HG03442 (cell line): ENCODE data around the gene AKAP13.

Experiments used
- ATAC-seq: cut with Tn5 transposase; IDR thresholded peaks from one replicate; pipeline ENCODE4 v1.9.1; 2021; ENCODE audit warnings: mild to moderate bottlenecking, moderate library complexity; ENCODE audit not compliant: unreplicated experiment

AKAP13 gene

DNA sequence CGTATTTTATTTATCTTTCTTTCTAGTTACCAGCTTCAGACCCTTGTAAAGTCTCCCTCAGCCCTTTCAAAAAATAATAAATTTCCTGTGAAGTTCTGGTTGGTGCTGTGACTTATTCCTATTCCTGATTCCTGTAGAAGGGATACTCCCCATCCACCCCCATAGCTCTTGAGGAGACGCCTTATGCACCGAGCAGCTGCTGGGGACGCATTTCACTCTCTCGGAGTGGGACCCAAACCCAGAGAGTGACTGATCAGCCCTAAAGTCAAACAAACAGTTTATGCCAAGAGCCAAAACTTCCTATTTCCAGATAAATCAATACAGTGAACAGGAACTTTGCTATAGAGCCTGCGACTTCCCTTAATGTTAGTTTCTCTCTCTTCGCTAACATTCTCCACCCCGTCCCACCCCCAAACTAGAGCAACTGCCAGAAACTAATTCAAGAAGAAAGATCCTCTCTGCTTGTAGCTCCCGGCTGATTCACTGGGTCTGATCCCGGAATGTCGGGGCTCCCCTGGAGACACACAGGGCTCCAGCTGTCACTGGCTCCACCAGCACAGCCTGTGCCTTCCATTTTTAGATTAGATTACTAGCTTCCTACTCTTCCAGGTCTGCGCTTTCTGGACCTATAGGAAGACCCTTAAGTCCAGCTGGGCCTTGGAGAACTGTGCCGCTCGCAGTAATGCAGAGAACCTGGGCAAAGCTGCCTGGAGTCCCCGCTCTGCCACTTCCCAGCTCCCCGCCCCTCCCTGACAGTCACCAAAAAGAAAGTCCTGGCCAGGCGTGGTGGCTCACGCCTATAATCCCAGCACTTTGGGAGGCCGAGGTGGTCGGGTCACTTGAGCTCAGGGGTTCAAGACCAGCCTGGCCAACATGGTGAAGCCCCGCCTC is 369.1 kb downstream of the AKAP13 start:
- no peak for ATAC-seq

DNA sequence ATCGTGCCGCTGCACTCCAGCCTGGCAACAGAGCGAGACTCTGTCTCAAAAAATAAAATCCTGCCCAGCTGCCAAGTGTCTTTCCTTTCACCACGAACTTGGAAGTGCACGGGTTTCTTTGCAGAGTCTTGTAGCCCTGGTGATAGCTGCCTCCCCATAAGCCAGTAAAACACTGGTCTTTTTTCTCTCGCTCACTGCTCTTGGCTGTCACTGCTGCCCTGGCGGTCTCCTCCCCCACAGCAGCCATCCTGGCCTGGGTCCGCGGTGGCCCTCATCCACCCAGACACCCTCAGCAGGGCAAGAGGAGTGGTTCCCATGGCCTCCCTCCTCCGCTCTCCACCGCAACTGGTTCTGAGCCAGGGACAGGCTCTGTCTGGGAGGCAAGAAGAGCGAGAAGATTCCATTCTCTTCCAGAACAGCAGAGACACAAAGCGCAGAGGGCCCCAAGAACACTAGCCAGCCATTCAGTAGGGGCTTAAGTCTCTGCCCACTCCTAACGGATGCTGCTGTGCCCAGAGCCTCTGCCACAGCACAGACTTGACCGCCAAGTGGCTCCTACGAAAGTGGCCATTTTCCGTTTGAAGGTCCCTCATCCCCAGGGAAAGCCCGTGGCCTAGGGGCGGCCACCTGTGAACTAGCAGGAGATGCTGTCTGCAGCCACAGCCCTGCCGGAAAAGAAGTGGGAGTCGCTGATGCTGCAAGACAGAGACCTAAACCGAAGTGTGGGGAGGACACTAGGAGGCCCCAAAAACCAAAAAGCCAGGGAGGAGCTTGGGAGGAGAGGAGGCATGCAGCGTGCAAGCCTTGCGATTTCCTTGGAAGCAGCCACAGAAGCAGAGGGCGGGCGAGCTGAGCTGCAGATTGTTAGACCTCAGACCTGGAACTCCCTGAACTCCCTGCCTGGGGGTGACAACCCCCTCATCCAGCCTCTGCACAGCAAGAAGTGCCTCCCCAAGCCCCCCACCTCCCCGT is 370.2 kb downstream of the AKAP13 start:
- no peak for ATAC-seq

DNA sequence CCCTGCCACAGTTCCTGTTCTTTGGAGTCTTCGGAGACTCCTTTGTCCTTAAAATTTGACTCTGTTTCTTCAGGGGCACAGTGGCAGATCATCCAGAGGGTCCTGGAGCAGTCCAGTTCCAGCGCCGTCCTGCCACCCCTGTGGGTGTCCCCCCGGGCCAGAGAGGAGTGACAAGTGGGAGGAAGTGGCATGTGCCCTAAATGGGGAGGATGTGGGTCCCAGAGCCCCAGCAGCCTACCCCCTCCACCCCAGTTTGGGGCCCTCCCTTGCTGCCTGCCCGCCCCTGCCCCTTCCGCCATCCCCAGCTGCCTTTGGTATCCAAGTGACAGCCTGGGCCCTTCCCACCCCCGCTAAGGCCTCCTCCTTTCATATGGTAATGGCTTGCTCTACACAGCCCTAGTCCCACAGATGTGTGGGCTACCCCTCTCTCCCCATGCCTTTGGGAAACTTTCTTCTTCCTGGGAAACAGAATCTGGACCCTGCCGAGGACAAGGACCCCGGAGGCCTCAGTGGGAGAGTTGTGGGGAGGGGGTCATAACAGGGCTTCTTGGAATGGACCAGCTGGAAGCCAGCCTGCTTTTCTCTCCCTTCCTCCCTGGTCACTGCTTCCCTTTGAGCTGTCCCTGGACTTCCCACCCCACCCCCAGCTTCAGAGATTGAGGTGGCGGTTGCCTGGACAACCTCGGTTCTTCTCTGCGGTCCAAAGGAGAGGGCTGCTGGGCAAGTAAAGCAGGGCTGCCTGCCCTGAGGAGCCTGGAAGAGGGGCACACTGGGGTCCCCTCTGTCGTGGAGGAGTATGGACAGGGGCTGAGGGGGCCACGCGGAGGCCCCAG is 371.1 kb downstream of the AKAP13 start:
- no peak for ATAC-seq

DNA sequence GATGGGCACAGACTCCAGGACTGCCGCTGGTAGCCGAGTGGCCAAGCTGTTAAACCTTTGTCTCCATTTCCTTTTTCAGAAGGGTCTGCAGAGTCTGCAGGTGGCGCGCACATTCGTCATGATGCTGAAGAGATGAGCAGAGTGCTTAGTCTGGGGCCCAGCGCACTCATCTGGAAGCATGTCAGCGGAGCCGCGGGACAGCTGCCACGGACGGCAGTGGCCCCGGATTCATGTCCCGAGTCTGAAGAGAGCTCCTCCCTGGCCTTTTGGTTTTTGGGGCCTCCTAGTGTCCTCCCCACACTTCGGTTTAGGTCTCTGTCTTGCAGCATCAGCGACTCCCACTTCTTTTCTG is 371.7 kb downstream of the AKAP13 start:
- no peak for ATAC-seq

DNA sequence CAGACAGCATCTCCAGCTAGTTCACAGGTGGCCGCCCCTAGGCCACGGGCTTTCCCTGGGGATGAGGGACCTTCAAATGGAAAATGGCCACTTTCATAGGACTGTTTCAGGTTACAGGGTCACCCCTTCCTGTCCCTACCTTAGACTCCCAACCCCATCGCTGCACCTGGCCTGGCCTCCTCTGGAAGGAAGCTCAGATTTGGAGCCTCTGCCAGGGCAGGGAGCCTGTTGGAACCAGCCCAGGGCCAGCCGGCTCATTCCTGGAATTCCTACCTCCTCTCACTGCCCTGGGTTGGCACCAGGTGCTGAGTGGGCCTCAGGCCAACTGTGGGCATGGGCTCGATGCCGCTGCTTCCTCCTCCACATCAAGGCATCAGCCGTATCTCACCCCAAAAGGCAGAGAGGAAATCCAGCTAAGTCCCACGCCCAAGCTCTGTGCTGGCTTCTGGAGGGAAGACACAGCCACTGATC is 372.1 kb downstream of the AKAP13 start:
- no peak for ATAC-seq

DNA sequence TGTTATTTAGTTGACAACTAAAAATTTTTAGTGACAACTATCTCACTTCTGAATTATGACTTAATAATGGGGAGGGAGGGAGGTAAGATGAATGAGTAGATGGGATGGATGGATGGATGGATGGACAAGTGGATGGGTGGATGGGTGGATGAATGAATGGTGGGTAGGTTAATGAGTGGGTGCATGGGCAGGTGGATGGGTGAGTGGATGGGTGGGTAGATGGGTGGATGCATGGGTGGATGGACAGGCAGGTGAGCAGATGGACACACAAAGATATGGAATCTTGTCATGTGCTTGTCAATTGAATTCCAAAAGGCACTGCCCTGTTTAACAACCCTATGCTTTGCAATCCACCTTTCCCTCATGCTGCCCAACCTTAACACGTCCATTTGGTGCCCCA is 372.9 kb downstream of the AKAP13 start:
- no peak for ATAC-seq

DNA sequence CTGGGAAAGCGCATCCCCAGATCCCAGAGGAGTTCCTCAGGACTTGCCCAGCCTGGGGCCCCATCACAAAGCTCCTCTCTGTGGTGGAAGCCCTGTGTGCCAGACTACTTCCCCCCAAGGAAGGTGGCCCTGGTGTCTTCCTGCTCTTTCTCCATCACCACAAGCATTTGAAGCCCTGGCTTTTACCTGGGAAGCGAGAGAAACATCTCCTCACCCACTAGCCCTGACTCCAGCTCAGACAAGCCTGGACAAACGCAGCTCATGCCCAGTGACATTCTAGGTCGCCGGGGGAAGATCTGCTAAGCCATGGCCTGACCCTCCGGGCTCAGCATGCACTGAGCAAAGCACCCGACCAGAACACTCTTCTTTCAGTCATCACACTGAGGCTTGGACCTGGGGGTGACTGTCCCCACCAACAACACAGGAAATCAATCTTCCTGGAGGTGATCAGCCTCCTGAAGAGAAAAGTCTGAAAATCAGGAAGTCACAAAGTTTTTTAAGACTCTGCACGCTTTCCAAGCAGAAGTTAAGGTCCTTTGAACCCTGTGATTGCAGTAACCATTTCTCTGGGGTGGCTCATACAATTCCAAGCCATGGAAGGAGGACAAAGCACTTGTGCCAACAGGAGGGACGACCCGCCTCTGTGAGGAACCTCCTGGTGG is 373.5 kb downstream of the AKAP13 start:
- ATAC-seq, result no peak

DNA sequence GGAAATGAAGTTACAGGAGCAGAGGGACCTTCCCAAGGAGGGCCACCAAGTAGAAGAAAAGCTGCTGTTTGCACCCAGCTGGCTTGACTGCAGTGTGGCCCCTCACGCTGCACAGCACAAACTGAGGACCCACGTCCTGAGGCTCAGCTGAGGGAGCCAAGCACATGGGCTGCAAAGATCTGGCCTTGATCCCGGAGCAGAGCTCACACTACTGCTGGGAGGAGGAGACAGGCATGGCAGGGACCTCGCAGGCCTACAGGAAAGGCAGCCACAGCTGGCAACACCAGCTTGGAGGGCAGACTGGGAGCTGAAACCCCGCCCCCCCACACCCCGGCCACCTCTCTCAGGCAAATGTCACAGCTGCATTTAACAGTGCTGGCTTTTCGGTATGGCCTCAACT is 374.6 kb downstream of the AKAP13 start:
- no peak for ATAC-seq

DNA sequence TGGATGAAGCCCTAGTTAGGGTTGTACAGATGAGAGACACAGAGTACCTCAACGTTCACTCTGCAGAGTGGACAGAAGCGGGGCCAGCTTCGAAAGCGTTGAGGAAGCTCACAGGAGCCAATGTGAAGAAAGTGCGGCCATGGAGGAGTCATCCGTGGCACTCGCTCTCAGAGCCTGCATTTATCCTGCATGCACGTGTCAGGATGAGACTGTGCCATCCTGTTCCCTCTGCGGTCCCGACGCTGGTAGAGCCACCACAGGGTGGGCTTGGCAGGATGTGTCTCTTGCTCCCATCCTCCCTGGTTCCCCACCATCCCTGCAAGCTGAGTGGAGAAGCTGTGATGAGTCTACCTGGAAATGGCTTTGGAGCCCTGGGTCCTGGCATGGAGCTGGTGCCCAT is 375.1 kb downstream of the AKAP13 start:
- no peak for ATAC-seq

DNA sequence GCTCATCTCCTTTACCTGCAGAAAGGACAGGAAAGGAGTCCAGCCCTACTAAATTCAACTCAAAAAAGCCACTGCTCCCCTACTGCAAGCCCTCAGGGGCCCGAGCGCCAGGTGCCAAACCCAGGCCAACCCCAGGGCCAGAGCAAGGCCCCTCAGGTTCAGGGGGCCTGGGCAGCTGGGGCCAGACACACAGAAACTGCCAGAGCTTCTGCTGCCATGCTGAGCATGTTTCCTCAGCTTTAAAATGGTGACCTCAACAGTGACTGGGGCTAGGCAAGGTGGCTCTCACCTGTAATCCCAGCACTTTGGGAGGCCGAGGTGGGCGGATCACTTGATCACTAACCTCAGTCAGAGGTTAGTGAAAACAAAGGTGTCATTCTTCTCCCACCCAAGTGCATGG is 375.5 kb downstream of the AKAP13 start:
- ATAC-seq, result no peak

DNA sequence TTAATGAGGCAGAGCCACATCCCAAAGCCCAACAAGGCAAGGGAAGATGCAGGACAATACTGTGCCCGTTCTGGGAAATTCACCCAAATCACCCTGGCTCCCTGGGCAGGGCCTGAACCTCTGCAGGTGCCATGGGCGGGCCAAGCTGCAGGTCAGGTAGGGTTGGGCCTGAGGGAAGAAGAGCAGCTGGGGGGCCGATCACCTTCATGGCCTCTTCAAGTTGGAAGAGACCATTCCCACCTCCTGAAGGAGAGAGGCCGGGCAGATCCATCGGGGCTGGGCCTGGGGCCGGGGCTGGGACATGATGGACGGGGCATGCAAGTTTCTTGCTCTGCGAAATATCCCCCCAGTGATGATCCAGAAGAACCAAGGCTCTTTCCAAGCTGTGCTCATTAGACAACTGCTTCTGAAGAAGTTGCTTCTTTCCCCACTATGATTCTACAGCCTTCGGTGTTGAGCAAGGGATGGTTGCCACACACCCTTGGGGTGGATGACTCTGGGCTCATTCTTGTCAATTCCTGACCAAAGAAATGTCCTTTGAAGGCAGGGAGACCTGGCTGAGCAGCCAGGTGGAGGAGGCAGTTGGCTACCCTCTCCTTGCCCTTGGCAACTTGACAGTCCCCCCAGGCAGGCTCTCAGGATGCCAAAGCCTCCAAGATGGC is 376.1 kb downstream of the AKAP13 start:
- no peak for ATAC-seq

DNA sequence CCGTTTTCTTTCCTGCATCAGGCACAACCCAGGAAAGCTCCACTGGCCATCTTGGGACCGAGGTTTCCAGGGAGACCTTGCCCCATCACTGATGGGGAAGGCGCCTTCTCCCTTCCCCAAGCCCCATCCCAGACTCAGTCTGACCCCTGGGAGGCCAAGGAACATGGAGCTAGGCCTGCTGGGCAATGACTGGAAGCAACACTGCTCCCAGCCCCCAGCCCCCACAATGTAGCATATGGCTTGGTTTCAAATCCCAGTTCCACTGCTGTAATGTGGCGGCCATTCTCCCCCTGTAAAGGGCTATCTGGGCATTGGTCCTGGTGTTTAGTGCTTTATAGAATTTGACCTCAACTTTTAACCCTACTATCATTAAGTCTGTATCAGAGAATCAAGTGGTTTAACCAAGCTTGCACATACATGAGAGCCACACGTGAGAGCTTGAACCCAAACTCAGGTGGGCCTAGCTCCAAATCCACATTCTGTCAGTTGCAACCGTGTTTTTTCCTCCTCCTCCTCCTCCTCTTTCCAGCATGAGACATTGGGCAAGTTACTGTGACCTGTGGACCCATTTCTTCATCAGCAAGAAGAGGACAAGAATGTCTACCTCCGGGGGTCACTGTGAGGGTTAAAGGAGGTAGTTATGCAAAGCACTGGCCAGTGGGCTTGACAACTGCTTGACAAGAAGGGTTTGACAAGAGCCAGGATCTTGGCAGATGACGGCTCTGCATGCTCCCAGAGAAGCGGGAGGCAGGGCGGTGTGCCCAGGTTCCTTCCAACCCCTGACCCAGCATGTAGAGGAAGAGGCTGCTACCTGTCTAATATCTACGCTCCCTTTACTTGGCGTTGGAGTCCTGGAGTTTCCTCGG is 376.9 kb downstream of the AKAP13 start:
- ATAC-seq, result no peak

DNA sequence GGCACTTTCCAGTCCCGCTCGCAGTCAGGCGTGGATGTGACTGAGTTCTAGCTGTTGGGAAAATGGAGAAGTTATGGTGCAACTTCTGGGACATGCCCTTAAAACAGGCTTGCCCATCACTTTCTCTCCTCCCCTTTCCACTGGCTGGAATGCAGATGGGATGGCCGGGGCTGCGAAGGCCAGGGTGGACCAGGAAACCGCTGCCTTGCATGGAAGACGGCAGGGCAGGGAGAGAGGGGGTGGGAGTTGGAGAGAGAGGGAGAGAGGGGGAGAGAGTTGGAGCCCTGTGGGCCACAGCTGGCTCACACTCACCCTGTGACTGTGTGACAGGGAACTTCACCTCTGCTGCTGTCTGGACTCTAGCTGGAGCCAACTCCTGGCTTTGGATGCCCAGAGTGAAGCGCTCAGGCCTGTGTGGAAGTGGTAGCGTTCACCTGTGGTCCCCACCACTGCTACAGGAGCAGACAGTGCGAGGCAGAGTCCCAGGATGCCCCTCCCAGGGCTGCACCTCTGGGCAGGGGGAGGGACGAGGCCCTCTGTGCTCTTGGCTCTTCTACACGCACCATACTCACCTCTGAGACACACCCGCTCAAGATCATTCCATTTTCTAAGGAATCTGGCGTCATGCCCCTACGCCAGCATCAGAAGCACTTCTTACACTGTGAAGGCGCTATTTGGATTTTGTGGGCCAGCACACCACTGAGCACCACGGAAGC is 377.7 kb downstream of the AKAP13 start:
- ATAC-seq, result no peak

DNA sequence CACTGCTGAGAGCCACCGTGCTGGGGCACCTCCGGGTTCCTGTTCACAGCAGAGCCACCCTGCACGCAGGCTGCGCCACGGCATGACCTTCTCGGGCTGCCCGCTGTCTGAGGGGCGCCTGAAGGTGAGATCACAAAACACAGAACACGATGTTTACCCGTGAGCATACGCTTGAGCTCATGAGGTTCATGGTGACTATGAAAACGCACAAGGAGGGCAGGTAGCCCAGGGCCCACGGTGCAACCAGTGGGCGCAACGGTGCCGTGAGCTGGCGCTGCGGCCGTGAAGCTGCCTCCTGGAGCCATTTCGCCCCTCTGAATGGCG is 378.2 kb downstream of the AKAP13 start:
- no peak for ATAC-seq

DNA sequence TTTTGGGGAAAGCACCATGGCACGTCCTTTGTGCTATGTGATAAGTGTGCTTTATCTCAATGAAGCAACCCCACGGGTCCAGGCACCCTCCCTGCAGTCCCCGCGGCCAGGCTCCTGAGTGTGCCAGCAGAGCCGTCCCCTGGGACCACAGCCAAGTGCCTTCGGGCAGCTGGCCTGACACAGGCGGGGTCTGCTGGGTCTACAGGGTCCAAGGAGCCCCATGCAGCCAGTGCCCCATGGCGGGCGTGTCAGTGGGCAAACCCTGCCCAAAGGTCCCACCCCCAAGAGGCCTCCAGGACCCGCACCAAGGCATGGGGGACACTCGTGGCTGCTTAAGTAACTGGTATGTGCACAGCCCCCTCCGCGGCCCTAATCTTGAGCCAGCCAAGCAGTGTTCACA is 379.0 kb downstream of the AKAP13 start:
- ATAC-seq, result no peak

DNA sequence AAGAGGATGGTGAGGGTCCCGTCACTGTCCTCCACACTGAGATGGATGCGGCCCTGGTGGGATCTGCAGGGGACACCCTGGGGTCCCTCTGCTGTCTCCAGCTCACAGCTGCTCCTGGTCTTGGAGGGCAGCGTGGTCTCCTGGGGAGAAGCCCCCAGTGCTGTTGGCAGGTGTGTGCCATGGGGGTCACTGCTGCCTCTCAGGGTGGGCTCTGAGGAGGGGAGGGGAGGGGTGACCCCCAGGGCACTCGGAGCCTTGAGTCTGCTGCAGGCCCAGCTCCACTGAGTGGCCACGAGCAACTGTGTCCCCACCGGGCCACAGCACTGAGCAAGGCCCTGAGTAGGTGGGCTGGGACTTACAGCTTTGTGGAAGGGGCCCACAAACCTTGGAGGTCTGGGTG is 379.6 kb downstream of the AKAP13 start:
- ATAC-seq, result no peak

DNA sequence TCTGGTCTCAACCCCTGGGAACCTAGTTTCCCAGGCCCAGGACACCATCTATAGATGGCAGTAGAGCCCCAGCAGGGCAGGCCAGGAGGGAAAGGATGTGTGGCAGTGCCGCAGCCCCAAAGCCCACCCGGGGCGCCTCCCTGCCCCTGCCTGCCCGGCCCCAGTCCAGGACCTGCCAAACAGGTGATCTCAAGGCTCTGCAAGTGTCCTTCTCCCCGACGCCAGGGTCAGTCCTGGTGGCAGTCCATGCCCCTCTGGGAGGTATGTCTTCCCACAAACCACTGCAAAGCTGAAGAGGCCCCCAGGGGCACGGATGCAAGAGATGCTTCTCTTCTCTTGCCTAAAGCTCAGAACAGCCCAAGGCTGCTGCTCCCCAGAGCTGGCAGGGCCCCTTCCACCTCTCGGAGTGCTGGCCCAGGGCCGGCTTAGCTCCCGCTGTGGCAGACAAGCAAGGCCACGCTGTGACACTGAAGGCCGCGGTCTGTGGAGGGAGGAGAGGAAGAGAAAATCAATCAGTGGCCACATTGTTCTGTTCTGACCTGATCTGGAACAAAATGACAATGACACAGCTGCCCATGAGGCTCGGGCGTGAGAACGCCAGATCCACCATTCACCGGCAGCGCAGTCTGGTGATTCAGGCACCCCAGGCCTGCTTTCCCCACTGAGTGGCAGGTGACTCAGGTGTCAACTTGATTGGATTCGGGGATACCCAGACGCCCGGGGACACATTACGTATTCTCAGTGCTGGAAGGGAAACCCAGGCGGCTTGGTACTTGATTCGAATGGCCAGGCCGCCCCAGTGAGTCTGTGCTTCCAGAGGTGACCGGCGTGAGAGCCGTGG is 380.3 kb downstream of the AKAP13 start:
- ATAC-seq, result no peak

DNA sequence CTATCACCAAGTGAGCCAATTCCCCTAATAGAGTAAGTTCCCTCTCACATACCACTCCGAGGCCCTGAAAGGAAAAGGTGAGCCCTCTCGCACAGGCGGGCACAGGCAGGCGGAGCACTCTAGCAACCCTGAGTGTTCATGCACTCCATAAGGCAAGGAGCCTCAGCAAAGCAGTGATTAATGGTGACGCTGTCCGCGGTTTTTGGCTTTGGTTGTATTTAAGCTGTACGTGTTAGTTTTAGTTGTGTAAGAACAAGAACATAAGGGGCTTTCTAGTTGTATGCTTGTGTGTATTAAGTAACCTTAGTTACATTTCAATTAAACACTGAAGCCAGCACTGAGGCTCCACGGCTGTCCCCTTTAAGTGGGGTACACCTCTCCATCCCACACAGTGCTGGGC is 381.2 kb downstream of the AKAP13 start:
- ATAC-seq, result no peak
